Kidney (tissue), 14 donors: ENCODE measurements around the gene NRG2. TPM values are rescaled to one million over a fixed set of nuclear protein-coding genes. Genes with fewer than 3 reads are reported as not detected.

Experiments
- DNase-seq, 5 donors: peaks; one replicate each; pipeline ENCODE4 v3.0.0-alpha.2; 2013 to 2020
- FAIRE-seq: peaks from 2 replicates; lab custom pipeline; 2012; peaks lifted over from hg19 to GRCh38; lab: Jason Lieb, UNC
- H3K27ac ChIP-seq, 2 donors: one replicate each; pipeline ENCODE4 v1.7.0; 2013; ENCODE audit warnings: low read depth in 2 of 2, low read length in 2 of 2, inconsistent platforms in 1 of 2
- H3K27me3 ChIP-seq: one replicate; pipeline ENCODE4 v1.7.1; 2013; ENCODE audit warnings: low read length, inconsistent platforms; ENCODE audit not compliant: control insufficient read depth, insufficient read depth
- H3K36me3 ChIP-seq, 3 donors: one replicate each; pipeline versions ENCODE4 v1.7.0 to v1.7.1; 2013; ENCODE audit warnings: low read length in 3 of 3, control low read depth in 1 of 3, inconsistent platforms in 1 of 3; ENCODE audit not compliant: insufficient read depth in 3 of 3, control insufficient read depth in 2 of 3
- H3K4me1 ChIP-seq, 3 donors: one replicate each; pipeline versions ENCODE4 v1.7.0 to v1.7.1; 2013; ENCODE audit warnings: low read length in 3 of 3, inconsistent platforms in 1 of 3, low read depth in 1 of 3; ENCODE audit not compliant: control insufficient read depth in 2 of 3, insufficient read depth in 2 of 3
- H3K4me3 ChIP-seq, 3 donors: one replicate each; pipeline versions ENCODE4 v1.7.0 to v1.8.1; 2013; ENCODE audit warnings: low read length in 3 of 3, control low read depth in 1 of 3, inconsistent platforms in 1 of 3
- H3K9ac ChIP-seq, 3 donors: one replicate each; pipeline versions ENCODE4 v1.7.0 to v1.7.1; 2013; ENCODE audit warnings: low read length in 3 of 3, control low read depth in 1 of 3, inconsistent platforms in 1 of 3
- H3K9me3 ChIP-seq, 3 donors: one replicate each; pipeline versions ENCODE4 v1.7.0 to v1.7.1; 2013; ENCODE audit warnings: low read length in 3 of 3, control low read depth in 1 of 3, inconsistent platforms in 1 of 3; ENCODE audit not compliant: control insufficient read depth in 2 of 3, insufficient read depth in 1 of 3
- CTCF ChIP-seq: IDR thresholded peaks from 3 replicates; pipeline ENCODE4 v1.5.1; 2012; ENCODE audit warnings: mild to moderate bottlenecking, moderate library complexity, borderline replicate concordance; ENCODE audit not compliant: insufficient read depth; ENCODE audit errors: extremely low read depth
- intact Hi-C: fragments of 100-400 bp; cut with DNase I; formaldehyde crosslinking; loops from one replicate; pipeline ENCODE4 v1.11.1; 2022
- polyA plus RNA-seq: library from polyadenylated mRNA; stranded (reverse); fragments of 350-450 nt; fragmentation: Illumina TruSeq; extraction: RNeasy Lipid Tissue Mini Kit (QIAGEN cat#74804); gene quantifications from one replicate; pipeline ENCODE4 v1.2.3, GENCODE V29; 2014; ENCODE audit warnings: low read depth, low replicate concordance; ENCODE audit not compliant: insufficient read depth
- total RNA-seq: library from RNA; stranded (reverse); fragmentation: NEBNext Ultra II Directional; extraction: Animal tissue kit (Norgen Biotek cat#: 25700); gene quantifications from one replicate; pipeline ENCODE4 v1.2.1, GENCODE V29; 2021
- donor health status: control.
- donor health status: control.
- donor health status: control.
- donor health status: control.
- donor health status: control.
- donor health status: DM: yes; HTN: yes; CAD: no.
- donor health status: Normal renal cell carcinoma (clear cell type).

The NRG2 gene
- total and polyA plus RNA-seq, 2 donors from 2014 or later, result 1.9 to 4.6 TPM

DNA sequence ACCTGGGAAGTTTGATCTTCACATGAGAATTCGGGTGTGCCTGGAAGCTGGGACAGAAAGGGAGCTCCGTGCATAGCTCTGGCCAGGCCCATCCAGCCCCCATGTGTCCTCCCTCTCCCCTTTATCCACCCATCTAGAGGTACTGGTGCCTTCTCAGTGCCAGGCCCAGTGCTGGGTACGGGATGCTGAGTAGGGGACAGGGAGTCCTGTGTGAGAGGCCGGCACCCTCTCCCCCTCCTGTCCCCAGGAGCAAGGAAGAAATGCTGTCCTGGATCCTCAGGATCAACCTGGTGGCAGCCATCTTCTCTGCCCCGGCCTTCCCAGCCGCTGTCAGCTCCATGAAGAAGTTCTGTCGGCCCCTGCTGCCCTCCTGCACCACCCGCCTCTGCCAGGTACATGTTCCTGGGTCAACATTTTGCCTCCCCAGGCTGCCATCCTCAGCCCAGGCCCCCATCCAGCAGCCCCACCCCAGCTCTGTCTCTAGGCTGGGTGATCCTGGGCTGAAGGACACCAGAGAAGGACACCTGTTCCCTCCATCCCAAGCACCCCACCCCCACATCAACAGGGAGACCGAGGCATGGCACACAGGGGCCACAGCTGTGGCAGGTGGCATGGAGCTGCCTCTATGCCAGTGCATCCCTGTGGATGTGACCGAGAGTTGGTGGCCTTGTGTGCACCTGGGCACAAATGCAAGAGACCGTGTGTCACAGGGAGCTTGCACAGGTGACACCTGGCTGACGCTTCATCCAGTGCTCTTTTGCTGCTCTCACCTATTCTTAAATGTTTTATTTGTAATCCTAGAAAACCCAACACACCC is 204.5 kb downstream of the NRG2 start:
- intact Hi-C loops, result no loop called here
- Histone ChIP-seq H3K27me3 (no peaks in the 10 kb centered on the region), H3K4me1 (no peaks in the 10 kb centered on the region), H3K4me3 (no peak overlapping the region), H3K27ac (no peak overlapping the region), H3K9ac (no peak overlapping the region), H3K9me3 (no peaks in the 10 kb centered on the region), H3K36me3 (no peaks in the 10 kb centered on the region)
- DNase-seq (peak in 1 of 5 donors; percentile 47), FAIRE-seq (no peak)
- TF ChIP-seq CTCF, result no peak

GRCh38 chr5:139837711-139838380 is 205.3 kb downstream of the NRG2 start:
- FAIRE-seq (no peak), DNase-seq (peak in 1 of 5 donors; percentile 39)
- Histone ChIP-seq H3K27me3 (no peaks in the 10 kb centered on the region), H3K4me1 (no peaks in the 10 kb centered on the region), H3K9me3 (no peaks in the 10 kb centered on the region), H3K4me3 (no peak overlapping the region), H3K27ac (no peak overlapping the region), H3K36me3 (no peaks in the 10 kb centered on the region), H3K9ac (no peak overlapping the region)
- TF ChIP-seq CTCF, result no peak
- intact Hi-C loops, result no loop called here

- H3K36me3 ChIP-seq, result no peaks in the 10 kb centered on the region
- H3K4me1 ChIP-seq, result no peaks in the 10 kb centered on the region
- no peak overlapping the region for H3K27ac ChIP-seq
- FAIRE-seq, result no peak
- TF ChIP-seq CTCF, result no peak
- peak in 1 of 5 donors; percentile 48 for DNase-seq
- intact Hi-C loops, result no loop called here
- no peak overlapping the region for H3K9ac ChIP-seq
- H3K4me3 ChIP-seq, result no peak overlapping the region
- no peaks in the 10 kb centered on the region for H3K9me3 ChIP-seq
- no peaks in the 10 kb centered on the region for H3K27me3 ChIP-seq
Measured at GRCh38 chr5:139836469-139837208, 206.5 kb downstream of the NRG2 start.
